ENCODE data around the gene PRKCD.
A peak's percentile ranks its signal among the peaks of the same experiment; 100 is the strongest.

DNA sequence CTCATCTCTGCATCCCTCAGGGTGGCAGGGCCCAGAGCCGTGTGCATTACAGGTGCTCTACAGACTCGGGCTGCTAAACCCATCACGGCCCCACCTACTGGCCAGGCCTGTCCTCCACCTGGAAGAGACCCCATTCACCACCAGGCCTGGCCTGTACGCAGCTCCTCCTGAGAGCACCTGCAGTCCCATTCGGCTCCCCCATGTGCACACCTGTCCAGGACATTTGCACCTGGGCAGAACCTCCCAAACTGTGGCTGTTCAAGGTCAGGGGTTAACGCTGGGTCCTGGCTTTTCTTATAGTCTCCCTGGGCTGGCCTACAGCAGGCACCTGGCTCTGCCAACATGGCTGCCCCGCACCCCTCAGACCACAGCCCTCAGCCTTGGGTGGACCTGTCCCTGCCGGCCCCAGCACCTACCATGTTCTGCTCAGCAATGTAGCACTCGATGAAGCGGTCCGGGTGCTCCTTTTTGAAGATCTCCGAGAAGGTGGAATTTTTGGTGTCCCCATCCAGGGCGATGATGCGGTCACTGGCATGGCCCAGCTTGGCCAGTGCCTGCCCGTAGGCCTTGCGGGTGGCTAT lies 69.1 kb downstream of the PRKCD start:
- peak; percentile 62 for TF ChIP-seq CTCF (conservative IDR thresholded peaks at IDR 0.05; ENCODE audit: low read length)
- TF ChIP-seq EZH2phosphoT487 (IDR thresholded peaks at IDR 0.05; ENCODE audit: borderline replicate concordance, low read depth, low read length): no peak
